NCI-H345 (cell line): ENCODE results near the gene GNL1.
"Not testable (repeated sequence)": the region's sequence is repeated elsewhere in the genome, so short reads cannot be mapped to it uniquely, and the experiment has no call there.

Experiments used
- DNase-seq: peaks from one replicate; lab custom pipeline; 2025; lab: John Stamatoyannopoulos, UW

The GNL1 gene

GRCh38 chr6:30529349-30529875 is 26.9 kb downstream of the GNL1 start:
- DNase-seq = not testable (repeated sequence)

- not testable (repeated sequence) for DNase-seq
These were observed 29.8 kb downstream of the GNL1 start for GRCh38 chr6:30526444-30526843.

GRCh38 chr6:30521952-30522351 is 34.3 kb downstream of the GNL1 start:
- DNase-seq = not testable (repeated sequence)

- not testable (repeated sequence) for DNase-seq
These were observed 35.2 kb downstream of the GNL1 start for GRCh38 chr6:30521082-30521481.

- DNase-seq = no peak
These were observed 35.8 kb downstream of the GNL1 start for GRCh38 chr6:30520522-30520921.

GRCh38 chr6:30518505-30519145 is 37.7 kb downstream of the GNL1 start:
- DNase-seq = not testable (repeated sequence)

GRCh38 chr6:30517767-30518504 is 38.4 kb downstream of the GNL1 start:
- not testable (repeated sequence) for DNase-seq

- DNase-seq = not testable (repeated sequence)
These were observed 39.6 kb downstream of the GNL1 start for GRCh38 chr6:30516754-30517076.

- DNase-seq = peak; percentile 26
These were observed 40.1 kb downstream of the GNL1 start for GRCh38 chr6:30515944-30516753.

- DNase-seq = no peak
These were observed 41.2 kb downstream of the GNL1 start for GRCh38 chr6:30515106-30515505.

GRCh38 chr6:30513451-30513850 is 42.8 kb downstream of the GNL1 start:
- DNase-seq = no peak

GRCh38 chr6:30511169-30511546 is 45.1 kb downstream of the GNL1 start:
- DNase-seq = no peak

GRCh38 chr6:30510419-30511168 is 45.7 kb downstream of the GNL1 start:
- no peak for DNase-seq

GRCh38 chr6:30508890-30509736 is 47.2 kb downstream of the GNL1 start:
- DNase-seq = no peak

GRCh38 chr6:30507849-30508827 is 48.2 kb downstream of the GNL1 start:
- DNase-seq = no peak

- DNase-seq = no peak
These were observed 55.6 kb downstream of the GNL1 start for GRCh38 chr6:30500421-30501355.

GRCh38 chr6:30498705-30499104 is 57.6 kb downstream of the GNL1 start:
- not testable (repeated sequence) for DNase-seq

- DNase-seq = no peak
These were observed 58.6 kb downstream of the GNL1 start for GRCh38 chr6:30497714-30498113.

- DNase-seq = not testable (repeated sequence)
These were observed 59.1 kb downstream of the GNL1 start for GRCh38 chr6:30497261-30497599.
